Measurements from ENCODE around the gene SUMO1. TPM values are rescaled to one million over a fixed set of nuclear protein-coding genes. Genes with fewer than 3 reads are reported as not detected.

SUMO1 gene
- total and polyA plus RNA-seq, 10 of the 15 experiments (the other 5 are each of a cell fraction or from before 2014, with no cell fraction given), result 105 to 458 (median 199) TPM

DNA sequence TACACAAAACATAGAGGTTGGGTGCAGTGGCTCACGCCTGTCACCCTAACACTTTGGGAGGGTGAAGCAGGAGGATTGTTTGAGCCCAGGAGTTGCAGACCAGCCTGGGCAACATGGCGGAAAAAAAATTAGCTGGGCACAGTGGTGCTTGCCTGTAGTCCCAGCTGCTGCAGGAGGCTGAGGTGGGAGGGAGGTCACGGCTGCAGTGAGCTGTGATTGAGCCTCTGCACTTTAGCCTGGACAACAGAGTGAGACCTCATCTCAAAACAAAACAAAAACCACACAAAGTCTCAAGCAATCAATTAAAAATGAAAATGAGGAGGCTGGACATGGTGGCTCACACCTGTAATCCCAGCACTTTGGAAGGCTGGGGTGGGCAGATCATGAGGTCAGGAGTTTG, 32.1 kb upstream of the SUMO1 start:
- ChIA-PET POLR2A (interaction anchor here (0.6 to 1.8 kb wide), 6 partner anchors 8 to 111 kb away, joined by 3 to 6 read pairs (median 4); partner anchors contain the start of gene SUMO1), CTCF (interaction anchor here (0.9 to 3.3 kb wide), 2 partner anchors 9 to 45 kb away, joined by 3 to 26 read pairs; no protein-coding TSS in a partner anchor), SMC1A (ENCODE audit: uncharacterized antibody, unreplicated experiment) (interaction anchor here (1.0 to 2.3 kb wide), 3 partner anchors 12 to 1148 kb away, joined by 3 to 13 read pairs (median 3); no protein-coding TSS in a partner anchor), RAD21 (ENCODE audit: unreplicated experiment) (interaction anchor here (0.5 to 2.6 kb wide), 7 partner anchors 10 to 320 kb away, joined by 3 to 9 read pairs (median 3); no protein-coding TSS in a partner anchor)
- peaks cover 26% of the 10 kb centered on the region for H4K20me1 ChIP-seq (ENCODE audit: control insufficient read depth, insufficient read depth)
- no peak for FAIRE-seq
- in situ Hi-C loops (cut with MboI), result no loop called here
- peak overlapping the region; percentile 89 for H3K4me3 ChIP-seq
- H3K27ac ChIP-seq (ENCODE audit: control insufficient read depth, insufficient read depth), result peak overlapping the region; percentile 54
- peak overlapping the region; percentile 89 for H3K4me2 ChIP-seq (ENCODE audit: control insufficient read depth, insufficient read depth)
- H3K27me3 ChIP-seq (replicated peaks in 1 of 2; ENCODE audit: control insufficient read depth in 2 of 2, insufficient read depth in 2 of 2, low read length in 1 of 2), result no peaks in the 10 kb centered on the region
- H3K36me3 ChIP-seq (ENCODE audit: control insufficient read depth in 2 of 2, insufficient read depth in 2 of 2, low read length in 1 of 2), result peaks cover 0 to 11% of the 10 kb centered on the region in 2 experiments; a peak in 1 of 4 replicates
- no peak overlapping the region for H2AFZ ChIP-seq (ENCODE audit: control insufficient read depth, low read depth, low read length)
- H3K4me1 ChIP-seq (ENCODE audit: control insufficient read depth, insufficient read depth, low read length), result peaks cover 15% of the 10 kb centered on the region
- no peaks in the 10 kb centered on the region for H3K9me3 ChIP-seq (replicated peaks; ENCODE audit: control insufficient read depth, insufficient read depth, low read length)
- H3K79me2 ChIP-seq (ENCODE audit: control insufficient read depth, insufficient read depth, low read length), result peaks cover 97% of the 10 kb centered on the region
- 2% methylated on average over 3 of the region's 3 CpGs for WGBS (ENCODE audit: insufficient coverage, insufficient replicate concordance, low lambda C conversion rate, missing lambda C conversion rate)
- BruUV-seq (replicated peaks), result no TSS peak
- ATAC-seq, result peak; percentile 32
- peak overlapping the region; percentile 8 for H3K9ac ChIP-seq (ENCODE audit: control insufficient read depth, insufficient read depth, low read length)
- intact Hi-C loops (cut with micrococcal nuclease; ENCODE audit: unreplicated experiment), result loop anchor here (5.0 kb wide), 1 partner anchor 33 kb away; the partner anchor contains the start of gene SUMO1
- peak; percentile 17 for DNase-seq (ENCODE audit: low read depth, low spot score)
- TF ChIP-seq SIN3A (IDR thresholded peaks at IDR 0.05; ENCODE audit: low read depth, low read length) (no peak), TCF12 (IDR thresholded peaks at IDR 0.05; ENCODE audit: low read depth, low read length) (no peak), DPF2 (IDR thresholded peaks at IDR 0.05) (peak; percentile 53; the same call in 1 of the 2 replicates), NR2C1 (IDR thresholded peaks at IDR 0.05) (no peak), ETV6 (conservative IDR thresholded peaks at IDR 0.05 in 1 of 2, IDR thresholded peaks at IDR 0.05 in 1 of 2; ENCODE audit: borderline replicate concordance in 1 of 2, low read depth in 1 of 2) (no peak), LARP7 (IDR thresholded peaks at IDR 0.05) (peak; percentile 59; the same call in 1 of the 2 replicates), ZNF217 (IDR thresholded peaks at IDR 0.05) (0 out of 2 replicates have a peak, but pooled peaks have one; percentile 54), IKZF1 (conservative IDR thresholded peaks at IDR 0.05) (peak; percentile 38; the same call in 1 of the 2 replicates), SMARCA5 (IDR thresholded peaks at IDR 0.05) (peak; percentile 80; the same call in 1 of the 2 replicates), STAT3 (IDR thresholded peaks at IDR 0.05; ENCODE audit: low read depth, low read length) (no peak), NFIC (IDR thresholded peaks at IDR 0.05; ENCODE audit: low read depth, low read length) (no peak), CHD1 (IDR thresholded peaks at IDR 0.05; ENCODE audit: low read depth, low read length) (no peak)
- TF ChIP-seq, protein P1, sequence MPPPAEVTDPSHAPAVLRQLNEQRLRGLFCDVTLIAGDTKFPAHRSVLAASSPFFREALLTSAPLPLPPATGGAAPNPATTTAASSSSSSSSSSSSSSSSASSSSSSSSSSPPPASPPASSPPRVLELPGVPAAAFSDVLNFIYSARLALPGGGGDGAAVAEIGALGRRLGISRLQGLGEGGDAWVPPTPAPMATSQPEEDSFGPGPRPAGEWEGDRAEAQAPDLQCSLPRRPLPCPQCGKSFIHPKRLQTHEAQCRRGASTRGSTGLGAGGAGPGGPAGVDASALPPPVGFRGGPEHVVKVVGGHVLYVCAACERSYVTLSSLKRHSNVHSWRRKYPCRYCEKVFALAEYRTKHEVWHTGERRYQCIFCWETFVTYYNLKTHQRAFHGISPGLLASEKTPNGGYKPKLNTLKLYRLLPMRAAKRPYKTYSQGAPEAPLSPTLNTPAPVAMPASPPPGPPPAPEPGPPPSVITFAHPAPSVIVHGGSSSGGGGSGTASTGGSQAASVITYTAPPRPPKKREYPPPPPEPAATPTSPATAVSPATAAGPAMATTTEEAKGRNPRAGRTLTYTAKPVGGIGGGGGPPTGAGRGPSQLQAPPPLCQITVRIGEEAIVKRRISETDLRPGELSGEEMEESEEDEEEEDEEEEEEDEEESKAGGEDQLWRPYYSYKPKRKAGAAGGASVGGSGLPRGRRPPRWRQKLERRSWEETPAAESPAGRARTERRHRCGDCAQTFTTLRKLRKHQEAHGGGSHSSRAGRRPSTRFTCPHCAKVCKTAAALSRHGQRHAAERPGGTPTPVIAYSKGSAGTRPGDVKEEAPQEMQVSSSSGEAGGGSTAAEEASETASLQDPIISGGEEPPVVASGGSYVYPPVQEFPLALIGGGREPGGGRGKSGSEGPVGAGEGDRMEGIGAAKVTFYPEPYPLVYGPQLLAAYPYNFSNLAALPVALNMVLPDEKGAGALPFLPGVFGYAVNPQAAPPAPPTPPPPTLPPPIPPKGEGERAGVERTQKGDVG (CRISPR knock-in tag; IDR thresholded peaks at IDR 0.05), result no peak
- TF ChIP-seq, protein P2, sequence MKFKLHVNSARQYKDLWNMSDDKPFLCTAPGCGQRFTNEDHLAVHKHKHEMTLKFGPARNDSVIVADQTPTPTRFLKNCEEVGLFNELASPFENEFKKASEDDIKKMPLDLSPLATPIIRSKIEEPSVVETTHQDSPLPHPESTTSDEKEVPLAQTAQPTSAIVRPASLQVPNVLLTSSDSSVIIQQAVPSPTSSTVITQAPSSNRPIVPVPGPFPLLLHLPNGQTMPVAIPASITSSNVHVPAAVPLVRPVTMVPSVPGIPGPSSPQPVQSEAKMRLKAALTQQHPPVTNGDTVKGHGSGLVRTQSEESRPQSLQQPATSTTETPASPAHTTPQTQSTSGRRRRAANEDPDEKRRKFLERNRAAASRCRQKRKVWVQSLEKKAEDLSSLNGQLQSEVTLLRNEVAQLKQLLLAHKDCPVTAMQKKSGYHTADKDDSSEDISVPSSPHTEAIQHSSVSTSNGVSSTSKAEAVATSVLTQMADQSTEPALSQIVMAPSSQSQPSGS (IDR thresholded peaks at IDR 0.05; ENCODE audit: low read length), result no peak
- TF ChIP-seq, protein P3, sequence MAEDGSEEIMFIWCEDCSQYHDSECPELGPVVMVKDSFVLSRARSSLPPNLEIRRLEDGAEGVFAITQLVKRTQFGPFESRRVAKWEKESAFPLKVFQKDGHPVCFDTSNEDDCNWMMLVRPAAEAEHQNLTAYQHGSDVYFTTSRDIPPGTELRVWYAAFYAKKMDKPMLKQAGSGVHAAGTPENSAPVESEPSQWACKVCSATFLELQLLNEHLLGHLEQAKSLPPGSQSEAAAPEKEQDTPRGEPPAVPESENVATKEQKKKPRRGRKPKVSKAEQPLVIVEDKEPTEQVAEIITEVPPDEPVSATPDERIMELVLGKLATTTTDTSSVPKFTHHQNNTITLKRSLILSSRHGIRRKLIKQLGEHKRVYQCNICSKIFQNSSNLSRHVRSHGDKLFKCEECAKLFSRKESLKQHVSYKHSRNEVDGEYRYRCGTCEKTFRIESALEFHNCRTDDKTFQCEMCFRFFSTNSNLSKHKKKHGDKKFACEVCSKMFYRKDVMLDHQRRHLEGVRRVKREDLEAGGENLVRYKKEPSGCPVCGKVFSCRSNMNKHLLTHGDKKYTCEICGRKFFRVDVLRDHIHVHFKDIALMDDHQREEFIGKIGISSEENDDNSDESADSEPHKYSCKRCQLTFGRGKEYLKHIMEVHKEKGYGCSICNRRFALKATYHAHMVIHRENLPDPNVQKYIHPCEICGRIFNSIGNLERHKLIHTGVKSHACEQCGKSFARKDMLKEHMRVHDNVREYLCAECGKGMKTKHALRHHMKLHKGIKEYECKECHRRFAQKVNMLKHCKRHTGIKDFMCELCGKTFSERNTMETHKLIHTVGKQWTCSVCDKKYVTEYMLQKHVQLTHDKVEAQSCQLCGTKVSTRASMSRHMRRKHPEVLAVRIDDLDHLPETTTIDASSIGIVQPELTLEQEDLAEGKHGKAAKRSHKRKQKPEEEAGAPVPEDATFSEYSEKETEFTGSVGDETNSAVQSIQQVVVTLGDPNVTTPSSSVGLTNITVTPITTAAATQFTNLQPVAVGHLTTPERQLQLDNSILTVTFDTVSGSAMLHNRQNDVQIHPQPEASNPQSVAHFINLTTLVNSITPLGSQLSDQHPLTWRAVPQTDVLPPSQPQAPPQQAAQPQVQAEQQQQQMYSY (CRISPR knock-in tag; IDR thresholded peaks at IDR 0.05), result no peak
